Measurements from ENCODE around the gene C5orf58.

- no peak for TF ChIP-seq CTCF (IDR thresholded peaks at IDR 0.05)
- no peak for TF ChIP-seq EP300 (IDR thresholded peaks at IDR 0.05)
These were observed 21.0 kb upstream of the C5orf58 start for GRCh38 chr5:170211575-170212334.
